ENCODE data around the gene PORCN. TPM values are rescaled to one million over a fixed set of nuclear protein-coding genes. Genes with fewer than 3 reads are reported as not detected.

Gene PORCN
- total and polyA plus RNA-seq, 2 of the 13 experiments (the other 11 are each of a cell fraction or from before 2014, with no cell fraction given), result 3.9 to 5.8 TPM

GRCh38 chrX:48475774-48476577, 32.8 kb upstream of the PORCN start, which contains the start of gene FTSJ1 (continued):
- TF ChIP-seq ZKSCAN8 (CRISPR knock-in tag; IDR thresholded peaks at IDR 0.05; ENCODE audit: borderline replicate concordance) (no peak), TSC22D2 (CRISPR knock-in tag; IDR thresholded peaks at IDR 0.05; ENCODE audit: borderline replicate concordance) (no peak), NFYB (CRISPR knock-in tag; IDR thresholded peaks at IDR 0.05) (peak; percentile 57), ZNF224 (CRISPR knock-in tag; IDR thresholded peaks at IDR 0.05) (no peak), GABPA (IDR thresholded peaks at IDR 0.05; ENCODE audit: low read depth, low read length) (no peak), GABPA (CRISPR knock-in tag; IDR thresholded peaks at IDR 0.05; ENCODE audit: low read depth) (peak; percentile 59), RARG (CRISPR knock-in tag; IDR thresholded peaks at IDR 0.05; ENCODE audit: low read depth) (no peak), TRIM24 (CRISPR knock-in tag; IDR thresholded peaks at IDR 0.05) (no peak), KDM5A (IDR thresholded peaks at IDR 0.05; ENCODE audit: borderline replicate concordance, low read length) (no peak; the same call in none of the 2 replicates), NFIB (CRISPR knock-in tag; IDR thresholded peaks at IDR 0.05; ENCODE audit: borderline replicate concordance) (no peak), ZFYVE20 (CRISPR knock-in tag; IDR thresholded peaks at IDR 0.05; ENCODE audit: borderline replicate concordance, low read depth) (no peak), ARID3A (IDR thresholded peaks at IDR 0.05; ENCODE audit: low read depth, low read length) (no peak), CBX1 (IDR thresholded peaks at IDR 0.05; ENCODE audit: low read depth) (no peak), ZNF672 (CRISPR knock-in tag; IDR thresholded peaks at IDR 0.05) (no peak), FUBP1 (CRISPR knock-in tag; IDR thresholded peaks at IDR 0.05; ENCODE audit: borderline replicate concordance) (no peak), ZNF816 (CRISPR knock-in tag; IDR thresholded peaks at IDR 0.05; ENCODE audit: borderline replicate concordance) (no peak), ZNF337 (CRISPR knock-in tag; IDR thresholded peaks at IDR 0.05; ENCODE audit: borderline replicate concordance, low read depth) (no peak), BHLHE40 (IDR thresholded peaks at IDR 0.05; ENCODE audit: low read length) (peak; percentile 25; the same call in 1 of the 2 replicates)
- TF ChIP-seq, protein P1, sequence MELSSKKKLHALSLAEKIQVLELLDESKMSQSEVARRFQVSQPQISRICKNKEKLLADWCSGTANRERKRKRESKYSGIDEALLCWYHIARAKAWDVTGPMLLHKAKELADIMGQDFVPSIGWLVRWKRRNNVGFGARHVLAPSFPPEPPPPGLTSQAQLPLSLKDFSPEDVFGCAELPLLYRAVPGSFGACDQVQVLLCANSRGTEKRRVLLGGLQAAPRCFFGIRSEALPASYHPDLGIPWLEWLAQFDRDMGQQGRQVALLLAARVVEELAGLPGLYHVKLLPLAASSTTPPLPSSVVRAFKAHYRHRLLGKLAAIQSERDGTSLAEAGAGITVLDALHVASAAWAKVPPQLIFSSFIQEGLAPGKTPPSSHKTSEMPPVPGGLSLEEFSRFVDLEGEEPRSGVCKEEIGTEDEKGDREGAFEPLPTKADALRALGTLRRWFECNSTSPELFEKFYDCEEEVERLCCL (CRISPR knock-in tag; IDR thresholded peaks at IDR 0.05; ENCODE audit: borderline replicate concordance), result no peak
- TF ChIP-seq, protein P2, sequence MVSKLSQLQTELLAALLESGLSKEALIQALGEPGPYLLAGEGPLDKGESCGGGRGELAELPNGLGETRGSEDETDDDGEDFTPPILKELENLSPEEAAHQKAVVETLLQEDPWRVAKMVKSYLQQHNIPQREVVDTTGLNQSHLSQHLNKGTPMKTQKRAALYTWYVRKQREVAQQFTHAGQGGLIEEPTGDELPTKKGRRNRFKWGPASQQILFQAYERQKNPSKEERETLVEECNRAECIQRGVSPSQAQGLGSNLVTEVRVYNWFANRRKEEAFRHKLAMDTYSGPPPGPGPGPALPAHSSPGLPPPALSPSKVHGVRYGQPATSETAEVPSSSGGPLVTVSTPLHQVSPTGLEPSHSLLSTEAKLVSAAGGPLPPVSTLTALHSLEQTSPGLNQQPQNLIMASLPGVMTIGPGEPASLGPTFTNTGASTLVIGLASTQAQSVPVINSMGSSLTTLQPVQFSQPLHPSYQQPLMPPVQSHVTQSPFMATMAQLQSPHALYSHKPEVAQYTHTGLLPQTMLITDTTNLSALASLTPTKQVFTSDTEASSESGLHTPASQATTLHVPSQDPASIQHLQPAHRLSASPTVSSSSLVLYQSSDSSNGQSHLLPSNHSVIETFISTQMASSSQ (IDR thresholded peaks at IDR 0.05; ENCODE audit: low read depth), result 0 out of 2 replicates have a peak, but pooled peaks have one; percentile 34
- TF ChIP-seq, protein P2 (CRISPR knock-in tag; IDR thresholded peaks at IDR 0.05; ENCODE audit: borderline replicate concordance), result peak; percentile 78; the same call in 1 of the 2 replicates

Data from HepG2 (cell line).